Calu3 (cell line): ENCODE results near the gene MINDY4. TPM values are rescaled to one million over a fixed set of nuclear protein-coding genes. Genes with fewer than 3 reads are reported as not detected.

ENCODE experiments used
- BruUV-seq: library from RNA; stranded (reverse); fragments of 400-500 nt; replicated peaks from 2 replicates; lab custom pipeline; 2021; lab: Mats Ljungman, UMichigan
- CTCF ChIA-PET: fragments of 300-600 bp; sonication (Branson Sonifier 250); formaldehyde crosslinking; loops from one replicate; lab custom pipeline; 2022; ENCODE audit warnings: antibody characterized with exemption; lab: Charles Lee
- DNase-seq: peaks from one replicate; pipeline ENCODE4 v3.0.0; 2022
- H3K27ac Mint-ChIP-seq: one replicate; pipeline ENCODE4 v1.8.0; 2022; ENCODE audit warnings: mixed read lengths; ENCODE audit not compliant: unreplicated experiment
- H3K27me3 Mint-ChIP-seq: one replicate; pipeline ENCODE4 v1.8.0; 2022; ENCODE audit warnings: mixed read lengths; ENCODE audit not compliant: unreplicated experiment
- H3K36me3 Mint-ChIP-seq: one replicate; pipeline ENCODE4 v1.8.0; 2022; ENCODE audit warnings: mild to moderate bottlenecking, moderate library complexity, mixed read lengths; ENCODE audit not compliant: insufficient read depth, unreplicated experiment
- H3K4me1 Mint-ChIP-seq: one replicate; pipeline ENCODE4 v1.8.0; 2022; ENCODE audit warnings: mild to moderate bottlenecking, low read depth, mixed read lengths; ENCODE audit not compliant: unreplicated experiment
- H3K4me3 Mint-ChIP-seq: one replicate; pipeline ENCODE4 v1.8.0; 2022; ENCODE audit warnings: mild to moderate bottlenecking, low read depth, moderate library complexity, mixed read lengths; ENCODE audit not compliant: unreplicated experiment
- H3K9me3 Mint-ChIP-seq: one replicate; pipeline ENCODE4 v1.8.0; 2022; ENCODE audit warnings: low read depth, mixed read lengths; ENCODE audit not compliant: unreplicated experiment
- CTCF ChIP-seq: fragments of 200-600 bp; IDR thresholded peaks from one replicate; pipeline ENCODE4 v1.8.0; 2022; ENCODE audit warnings: antibody characterized with exemption; ENCODE audit not compliant: unreplicated experiment
- intact Hi-C: fragments of 100-400 bp; cut with micrococcal nuclease; formaldehyde crosslinking; loops from one replicate; pipeline ENCODE4 v1.10.0; 2022; ENCODE audit not compliant: unreplicated experiment
- total RNA-seq: library from RNA; stranded (reverse); gene quantifications from 2 replicates; pipeline ENCODE4 v1.2.3, GENCODE V29; 2022

The MINDY4 gene
- total RNA-seq, 1 experiment from 2014 or later: 12.4 TPM

GRCh38 chr7:30782690-30783089 lies 11.5 kb downstream of the MINDY4 start:
- no peaks in the 10 kb centered on the region for H3K27me3 Mint-ChIP-seq
- H3K27ac Mint-ChIP-seq: no peak overlapping the region
- H3K4me3 Mint-ChIP-seq: no peak overlapping the region
- CTCF ChIA-PET: interaction anchor here (0.7 kb wide), 1 partner anchor 25 kb away, joined by 3 read pairs; no protein-coding TSS in a partner anchor
- no peaks in the 10 kb centered on the region for H3K9me3 Mint-ChIP-seq
- no TSS peak for BruUV-seq
- no peaks in the 10 kb centered on the region for H3K4me1 Mint-ChIP-seq
- peaks cover 5% of the 10 kb centered on the region for H3K36me3 Mint-ChIP-seq
- DNase-seq: no peak
- no peak for TF ChIP-seq CTCF
- intact Hi-C loops: no loop called here

GRCh38 chr7:30785786-30786185 lies 14.6 kb downstream of the MINDY4 start:
- peaks cover 5% of the 10 kb centered on the region for H3K36me3 Mint-ChIP-seq
- intact Hi-C loops: no loop called here
- DNase-seq: no peak
- CTCF ChIA-PET: interaction anchor here (0.6 kb wide), 1 partner anchor 112 kb away, joined by 6 read pairs; no protein-coding TSS in a partner anchor
- BruUV-seq: no TSS peak
- H3K27me3 Mint-ChIP-seq: no peaks in the 10 kb centered on the region
- H3K4me3 Mint-ChIP-seq: no peak overlapping the region
- no peaks in the 10 kb centered on the region for H3K4me1 Mint-ChIP-seq
- H3K9me3 Mint-ChIP-seq: no peaks in the 10 kb centered on the region
- TF ChIP-seq CTCF: no peak
- H3K27ac Mint-ChIP-seq: no peak overlapping the region

GRCh38 chr7:30787486-30787885 lies 16.3 kb downstream of the MINDY4 start:
- H3K27me3 Mint-ChIP-seq: no peaks in the 10 kb centered on the region
- no peak overlapping the region for H3K27ac Mint-ChIP-seq
- H3K9me3 Mint-ChIP-seq: no peaks in the 10 kb centered on the region
- peaks cover 5% of the 10 kb centered on the region for H3K36me3 Mint-ChIP-seq
- no peak overlapping the region for H3K4me3 Mint-ChIP-seq
- TF ChIP-seq CTCF: no peak
- no TSS peak for BruUV-seq
- H3K4me1 Mint-ChIP-seq: no peaks in the 10 kb centered on the region
- intact Hi-C loops: no loop called here
- no peak for DNase-seq
- CTCF ChIA-PET: no interaction called here

GRCh38 chr7:30788640-30789333 lies 17.6 kb downstream of the MINDY4 start:
- intact Hi-C loops: no loop called here
- Mint-ChIP-seq H3K4me3 (no peak overlapping the region), H3K27ac (no peak overlapping the region), H3K27me3 (no peaks in the 10 kb centered on the region), H3K36me3 (peaks cover 5% of the 10 kb centered on the region), H3K9me3 (no peaks in the 10 kb centered on the region), H3K4me1 (no peaks in the 10 kb centered on the region)
- no TSS peak for BruUV-seq
- no peak for DNase-seq
- TF ChIP-seq CTCF: no peak
- CTCF ChIA-PET: no interaction called here
